Activated CD4-positive, alpha-beta T cell treated with anti-CD3 and anti-CD28 coated beads, Interleukin-2, Interleukin-6, amounts not matched to agents 100 ng/mL and 50 ng/mL, durations not matched to agents 16 hours and 8 hours (primary cell): Measurements from ENCODE around the gene TMUB1.
A peak's percentile ranks its signal among the peaks of the same experiment; 100 is the strongest.

Experiments used
- DNase-seq: peaks from one replicate; pipeline ENCODE4 v3.0.0-alpha.2; 2020

The TMUB1 gene

GRCh38 chr7:151101621-151102396 lies 18.5 kb upstream of the TMUB1 start:
- no peak for DNase-seq

GRCh38 chr7:151100921-151101320 lies 17.6 kb upstream of the TMUB1 start:
- DNase-seq, result no peak

- no peak for DNase-seq
Observed at GRCh38 chr7:151099486-151100211, 16.4 kb upstream of the TMUB1 start.

- DNase-seq, result no peak
Observed at GRCh38 chr7:151095828-151096475, 12.7 kb upstream of the TMUB1 start.

GRCh38 chr7:151095123-151095797 lies 12.0 kb upstream of the TMUB1 start:
- DNase-seq, result no peak

GRCh38 chr7:151094675-151095074 lies 11.4 kb upstream of the TMUB1 start:
- no peak for DNase-seq

GRCh38 chr7:151093748-151094147 lies 10.5 kb upstream of the TMUB1 start:
- no peak for DNase-seq

- DNase-seq, result no peak
Observed at GRCh38 chr7:151091988-151092387, 8.7 kb upstream of the TMUB1 start.

GRCh38 chr7:151091431-151091830 lies 8.1 kb upstream of the TMUB1 start:
- peak; percentile 50 for DNase-seq

- no peak for DNase-seq
Observed at GRCh38 chr7:151091003-151091402, 7.7 kb upstream of the TMUB1 start.

GRCh38 chr7:151089893-151090730 lies 6.8 kb upstream of the TMUB1 start:
- DNase-seq, result no peak

GRCh38 chr7:151088856-151089699 lies 5.8 kb upstream of the TMUB1 start:
- no peak for DNase-seq

- DNase-seq, result no peak
Observed at GRCh38 chr7:151088019-151088855, 4.9 kb upstream of the TMUB1 start.

- peak; percentile 54 for DNase-seq
Observed at GRCh38 chr7:151087245-151088018, 4.1 kb upstream of the TMUB1 start.

- peak; percentile 50 for DNase-seq
Observed at GRCh38 chr7:151086802-151087244, 3.5 kb upstream of the TMUB1 start.

- peak; percentile 78 for DNase-seq
Observed at GRCh38 chr7:151085691-151086620, 2.7 kb upstream of the TMUB1 start, which contains the start of gene AGAP3. TSS of gene AGAP3 (plus strand) at chr7:151086475. CDS start at chr7:151086742, 267 bp downstream.

GRCh38 chr7:151085329-151085690 lies 2.0 kb upstream of the TMUB1 start:
- no peak for DNase-seq

GRCh38 chr7:151083824-151084160 lies 499 bp upstream of the TMUB1 start:
- no peak for DNase-seq
